CD4-positive, alpha-beta T cell treated with Interleukin-17A for 1 hour (primary cell): Measurements from ENCODE around the gene WBP1L.
"Not testable (repeated sequence)": the region's sequence is repeated elsewhere in the genome, so short reads cannot be mapped to it uniquely, and the experiment has no call there.

Source experiments
- DNase-seq: peaks from one replicate; pipeline ENCODE4 v3.0.0-alpha.2; 2020

Gene WBP1L

GRCh38 chr10:102743588-102744373, at the start of gene WBP1L:
Gene WBP1L (plus strand): TSS chr10:102743948. CDS start chr10:102744054, 106 bp downstream.
- DNase-seq, result peak; percentile 99

GRCh38 chr10:102695401-102695800, 48.3 kb upstream of the WBP1L start:
- not testable (repeated sequence) for DNase-seq

- no peak for DNase-seq
These were observed 47.0 kb upstream of the WBP1L start for GRCh38 chr10:102696736-102697135.

GRCh38 chr10:102698894-102699293, 44.9 kb upstream of the WBP1L start:
- no peak for DNase-seq

- no peak for DNase-seq
These were observed 42.5 kb upstream of the WBP1L start for GRCh38 chr10:102701272-102701671.

GRCh38 chr10:102701796-102702195, 42.0 kb upstream of the WBP1L start:
- no peak for DNase-seq

- no peak for DNase-seq
These were observed 41.0 kb upstream of the WBP1L start for GRCh38 chr10:102702742-102703141.

GRCh38 chr10:102704915-102705314, 38.8 kb upstream of the WBP1L start:
- no peak for DNase-seq

GRCh38 chr10:102705531-102705930, 38.2 kb upstream of the WBP1L start:
- no peak for DNase-seq

GRCh38 chr10:102710609-102711008, 33.1 kb upstream of the WBP1L start:
- peak; percentile 34 for DNase-seq

GRCh38 chr10:102712089-102712488, 31.7 kb upstream of the WBP1L start:
- no peak for DNase-seq

GRCh38 chr10:102712843-102713538, 30.8 kb upstream of the WBP1L start:
- no peak for DNase-seq

- DNase-seq, result no peak
These were observed 30.3 kb upstream of the WBP1L start for GRCh38 chr10:102713539-102713813.

- DNase-seq, result peak; percentile 95
These were observed 29.7 kb upstream of the WBP1L start, which contains the start of gene ARL3 for GRCh38 chr10:102713814-102714620. Gene ARL3 (minus strand): TSS chr10:102714397. CDS start chr10:102714275, 122 bp downstream.

GRCh38 chr10:102714621-102715455, 28.9 kb upstream of the WBP1L start, which contains the start of gene SFXN2:
Gene SFXN2 (plus strand): TSS chr10:102714636. CDS start chr10:102726637, 12,001 bp downstream.
- DNase-seq, result peak; percentile 49

- no peak for DNase-seq
These were observed 27.9 kb upstream of the WBP1L start for GRCh38 chr10:102715880-102716279.

- DNase-seq, result not testable (repeated sequence)
These were observed 26.7 kb upstream of the WBP1L start for GRCh38 chr10:102716900-102717565.

GRCh38 chr10:102718220-102718619, 25.5 kb upstream of the WBP1L start:
- DNase-seq, result no peak

- no peak for DNase-seq
These were observed 23.4 kb upstream of the WBP1L start for GRCh38 chr10:102720337-102720736.

- no peak for DNase-seq
These were observed 22.9 kb upstream of the WBP1L start for GRCh38 chr10:102720775-102721301.

GRCh38 chr10:102721954-102722353, 21.8 kb upstream of the WBP1L start:
- DNase-seq, result no peak

GRCh38 chr10:102723989-102724388, 19.8 kb upstream of the WBP1L start:
- DNase-seq, result no peak
